T47D (cell line): ENCODE results near the gene NDUFB2.
A peak's percentile ranks its signal among the peaks of the same experiment; 100 is the strongest.
"Not testable (repeated sequence)": the region's sequence is repeated elsewhere in the genome, so short reads cannot be mapped to it uniquely, and the experiment has no call there.

Source experiments
- DNase-seq, 2 experiments: peaks; one replicate each; pipeline versions ENCODE4 v3.0.0 to v3.0.0-alpha.2; 2011 to 2012; ENCODE audit warnings: low read depth in 1 of 2, low spot score in 1 of 2
- JUND ChIP-seq: IDR thresholded peaks from 2 replicates; pipeline ENCODE4 v1.6.1; 2012; ENCODE audit warnings: low read depth
- in situ Hi-C: cut with HindIII; loops from 2 replicates; pipeline ENCODE4 v1.10.0; 2016; ENCODE audit warnings: low sequenced_read_pairs, low pct_unique_long_range_greater_than_20kb

Gene NDUFB2

DNA sequence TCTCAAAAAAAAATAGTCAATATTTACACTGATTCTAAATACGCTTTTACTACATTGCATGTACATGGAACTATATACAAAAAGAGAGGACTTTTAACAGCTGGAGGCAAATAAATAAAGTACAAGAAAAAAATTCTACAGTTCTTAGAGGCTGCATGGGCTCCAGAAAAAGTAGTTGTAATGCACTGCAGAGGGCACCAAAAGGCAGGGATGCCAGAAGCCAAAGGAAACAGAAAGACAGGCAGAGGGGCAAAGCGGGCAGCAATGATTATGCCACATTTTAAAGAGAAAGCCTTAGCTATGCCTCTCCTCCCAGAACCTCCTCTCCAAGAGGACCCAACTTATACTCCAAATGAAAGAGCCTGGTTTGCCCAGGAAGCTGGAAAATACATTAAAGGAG, 35.4 kb upstream of the NDUFB2 start:
- TF ChIP-seq JUND, result no peak
- peak in 1 of 2 experiments; percentile 51 for DNase-seq
- in situ Hi-C loops, result no loop called here

DNA sequence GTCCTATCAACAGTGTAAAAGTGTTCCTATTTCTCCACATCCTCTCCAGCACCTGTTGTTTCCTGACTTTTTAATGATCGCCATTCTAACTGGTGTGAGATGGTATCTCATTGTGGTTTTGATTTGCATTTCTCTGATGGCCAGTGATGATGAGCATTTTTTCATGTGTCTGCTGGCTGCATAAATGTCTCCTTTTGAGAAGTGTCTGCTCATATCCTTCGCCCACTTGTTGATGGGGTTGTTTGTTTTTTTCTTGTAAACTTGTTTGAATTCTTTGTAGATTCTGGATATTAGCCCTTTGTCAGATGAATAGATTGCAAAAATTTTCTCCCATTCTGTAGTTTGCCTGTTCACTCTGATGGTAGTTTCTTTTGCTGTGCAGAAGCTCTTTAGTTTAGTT, 33.6 kb upstream of the NDUFB2 start:
- DNase-seq, in situ Hi-C loops: not testable (repeated sequence)

- DNase-seq, result peak in 1 of 2 experiments; percentile 77
- in situ Hi-C loops, result no loop called here
- TF ChIP-seq JUND, result no peak
These were observed 29.0 kb upstream of the NDUFB2 start for GRCh38 chr7:140667476-140667875.

- in situ Hi-C loops, result no loop called here
- no peak for TF ChIP-seq JUND
- DNase-seq, result no peak
These were observed 27.9 kb upstream of the NDUFB2 start for GRCh38 chr7:140668641-140669040.

- in situ Hi-C loops, result no loop called here
- no peak for TF ChIP-seq JUND
- DNase-seq, result no peak
These were observed 27.2 kb upstream of the NDUFB2 start for GRCh38 chr7:140669352-140669751.

DNA sequence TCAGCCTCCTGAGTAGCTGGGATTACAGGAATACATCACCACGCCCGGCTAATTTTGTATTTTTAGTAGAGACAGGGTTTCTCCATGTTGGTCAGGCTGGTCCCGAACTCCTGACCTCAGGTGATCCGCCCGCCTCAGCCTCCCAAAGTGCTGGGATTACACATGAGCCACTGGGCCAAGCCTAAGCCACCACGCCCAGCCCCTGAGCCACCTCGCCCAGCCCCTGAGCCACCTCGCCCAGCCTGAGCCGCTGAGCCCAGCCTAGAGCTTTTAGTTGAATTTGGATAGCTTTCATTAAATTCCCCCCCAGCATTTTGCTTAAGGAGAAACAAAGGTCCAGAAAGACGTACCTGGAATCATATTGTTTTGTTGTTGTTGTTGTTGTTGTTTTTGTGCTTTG, 26.6 kb upstream of the NDUFB2 start:
- in situ Hi-C loops, DNase-seq: not testable (repeated sequence)

DNA sequence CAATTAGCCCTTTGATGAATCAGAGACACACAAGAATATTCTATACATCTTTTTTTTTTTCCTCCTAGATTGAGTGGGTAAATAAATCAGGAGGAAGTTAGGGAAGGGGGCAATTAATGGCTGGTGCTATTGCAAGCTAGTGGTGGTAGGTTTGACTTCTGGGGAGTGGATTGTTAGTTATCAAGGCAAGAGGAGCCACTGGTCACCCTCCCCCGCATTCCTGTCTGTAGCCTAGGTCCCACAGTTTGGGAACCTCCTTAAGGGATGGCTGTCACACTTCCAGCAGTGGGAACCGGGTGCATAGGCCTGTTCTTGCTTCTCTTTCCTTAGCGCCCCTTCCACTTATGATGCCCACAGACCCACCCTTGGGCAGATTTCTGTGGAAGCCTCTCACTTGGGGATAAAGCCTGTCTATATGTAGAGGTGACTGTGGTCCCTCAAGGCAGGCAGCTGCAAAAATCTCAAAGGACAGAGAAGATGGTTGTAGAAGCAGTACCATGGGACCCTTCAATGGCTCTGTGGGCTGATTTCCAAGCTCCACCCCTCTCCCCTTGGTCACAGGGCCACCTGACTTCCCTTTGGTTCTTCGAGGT, 26.1 kb upstream of the NDUFB2 start:
- in situ Hi-C loops, result no loop called here
- no peak for DNase-seq
- TF ChIP-seq JUND, result no peak

DNA sequence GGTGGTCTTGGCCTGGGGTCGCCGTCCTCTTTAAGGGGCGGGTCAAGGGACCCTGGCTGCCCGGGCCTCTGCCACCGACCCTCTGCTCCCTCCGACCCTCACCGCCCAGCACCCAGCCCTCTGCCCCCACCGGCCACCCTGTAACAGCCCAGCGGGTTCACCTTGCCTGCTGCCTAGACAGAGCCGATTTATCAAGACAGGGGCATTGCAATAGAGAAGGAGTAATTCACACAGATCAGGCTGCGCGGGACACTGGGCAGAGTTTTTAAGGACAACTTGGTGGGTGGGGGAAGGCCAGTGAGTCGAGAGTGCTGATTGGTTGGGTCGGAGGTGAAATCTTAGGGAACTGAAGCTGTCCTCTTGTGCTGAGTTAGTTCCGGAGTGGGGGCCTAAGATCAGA, 24.5 kb upstream of the NDUFB2 start:
- no peak for DNase-seq
- no peak for TF ChIP-seq JUND
- in situ Hi-C loops, result no loop called here

GRCh38 chr7:140672382-140673062, 24.0 kb upstream of the NDUFB2 start, which contains the start of gene ADCK2:
Gene ADCK2 (plus strand): TSS chr7:140672945. CDS start chr7:140673331, 386 bp downstream.
- in situ Hi-C loops, result no loop called here
- no peak for TF ChIP-seq JUND
- DNase-seq, result peak; percentile 64 to 80

DNA sequence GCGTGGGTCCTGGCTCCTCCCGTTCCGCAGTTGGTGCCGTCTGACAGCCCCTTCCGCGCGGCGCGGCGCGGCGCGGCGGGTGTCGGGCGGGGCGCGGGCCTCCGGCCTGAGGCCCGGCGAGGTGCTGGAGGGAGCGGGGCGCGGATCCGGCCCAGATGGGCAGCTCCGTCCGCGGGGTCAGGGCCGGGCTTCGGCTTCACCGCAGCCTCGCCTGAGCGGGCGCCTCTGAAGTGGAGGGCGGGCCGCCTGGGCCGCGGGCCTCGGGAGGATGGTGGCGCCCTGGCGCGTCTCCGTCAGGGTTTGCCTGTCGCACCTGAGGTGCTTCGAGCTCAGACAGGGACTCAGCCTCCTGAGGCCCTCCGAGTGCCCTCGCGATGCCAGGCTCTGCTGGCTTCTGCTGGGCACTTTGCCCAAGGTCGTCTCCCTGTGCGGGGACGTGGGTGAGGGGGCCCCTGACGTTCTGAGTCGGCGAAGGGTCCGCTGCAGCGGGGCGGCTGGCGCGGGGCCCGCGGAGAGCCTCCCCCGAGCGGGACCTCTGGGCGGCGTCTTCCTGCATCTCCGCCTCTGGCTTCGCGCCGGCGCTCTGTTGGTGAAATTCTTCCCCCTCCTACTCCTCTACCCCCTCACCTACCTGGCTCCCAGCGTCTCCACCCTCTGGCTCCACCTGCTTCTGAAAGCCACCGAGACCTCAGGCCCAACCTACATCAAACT, 23.3 kb upstream of the NDUFB2 start:
- DNase-seq, result peak; percentile 76 to 80
- in situ Hi-C loops, result no loop called here
- no peak for TF ChIP-seq JUND

- no peak for DNase-seq
- TF ChIP-seq JUND, result no peak
- in situ Hi-C loops, result no loop called here
These were observed 22.7 kb upstream of the NDUFB2 start for GRCh38 chr7:140673774-140674155.

DNA sequence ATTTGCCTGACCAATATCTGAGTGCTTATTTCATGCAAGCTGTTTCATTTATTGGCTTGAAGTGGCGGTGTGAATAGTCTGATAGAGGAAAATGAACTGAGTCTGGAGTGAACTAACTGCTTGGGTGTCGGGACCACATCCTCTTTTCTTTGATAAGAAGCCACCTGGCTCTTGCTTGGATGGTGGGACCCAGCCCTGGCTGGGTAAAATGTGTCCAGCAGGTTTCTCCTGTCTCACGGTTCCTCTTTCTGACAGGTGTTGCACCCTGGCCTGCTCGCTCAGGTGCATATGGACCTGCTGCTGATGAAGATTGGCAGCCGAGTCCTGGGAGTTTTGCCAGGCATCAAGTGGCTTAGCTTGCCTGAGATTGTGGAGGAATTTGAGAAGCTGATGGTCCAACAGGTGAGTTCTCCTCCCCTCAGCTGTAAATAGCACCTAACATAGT, 22.1 kb upstream of the NDUFB2 start:
- in situ Hi-C loops, result no loop called here

DNA sequence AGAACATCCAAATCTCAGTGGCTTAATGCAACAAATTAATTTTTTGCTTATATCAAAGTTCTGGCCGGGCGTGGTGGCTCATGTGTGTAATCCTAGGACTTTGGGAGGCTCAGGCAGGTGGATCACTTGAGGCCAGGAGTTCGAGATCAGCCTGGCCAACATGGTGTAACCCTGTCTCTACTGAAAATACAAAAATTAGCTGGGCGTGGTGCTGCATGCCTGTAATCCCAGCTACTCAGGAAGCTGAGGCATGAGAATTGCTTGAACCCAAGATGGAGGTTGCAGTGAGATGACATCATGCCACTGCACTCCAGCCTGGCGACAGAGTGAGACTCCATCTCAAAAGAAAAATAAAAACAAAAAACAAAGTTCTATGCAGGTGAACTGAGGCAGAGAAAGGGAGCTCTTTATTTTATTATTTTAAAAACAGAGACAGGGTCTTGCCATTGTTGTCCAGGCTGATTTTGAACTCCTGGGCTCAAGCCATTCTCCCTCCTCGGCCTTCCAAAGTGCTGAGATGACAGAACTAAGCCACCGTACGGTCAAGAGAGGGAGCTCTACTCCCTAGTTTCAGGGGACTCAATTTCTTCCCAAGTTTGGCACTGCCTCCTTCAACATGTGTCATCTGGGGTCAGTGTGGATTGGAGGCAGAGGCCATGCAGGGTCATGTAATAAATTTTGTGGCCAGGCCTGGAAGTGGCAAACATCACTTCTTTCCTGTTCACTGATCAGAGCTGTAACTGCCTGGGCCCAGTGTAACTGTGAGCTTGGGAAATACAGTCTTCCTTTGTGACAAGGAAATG, 21.4 kb upstream of the NDUFB2 start:
- in situ Hi-C loops, result no loop called here
- TF ChIP-seq JUND, result no peak
- peak in 1 of 2 experiments; percentile 59 for DNase-seq

More for the DNA sequence above, 22.1 kb upstream of the NDUFB2 start:
- DNase-seq, result no peak
- TF ChIP-seq JUND, result no peak
